HEK293T (cell line): ENCODE results near the gene PARP8.

Experiments
- CTCF ChIA-PET: fragments of 350-600 bp; formaldehyde crosslinking; extraction: SDS; loops from one replicate; lab custom pipeline; 2021; ENCODE audit warnings: antibody characterized with exemption, inconsistent platforms; lab: Yijun Ruan, JAX
- POLR2A ChIA-PET: fragments of 350-600 bp; formaldehyde crosslinking; extraction: SDS; loops from one replicate; lab custom pipeline; 2020; ENCODE audit warnings: antibody characterized with exemption, inconsistent platforms; lab: Yijun Ruan, JAX
- DNase-seq: peaks from one replicate; pipeline ENCODE4 v3.0.0; 2012; ENCODE audit warnings: mixed read lengths; ENCODE audit errors: extremely low spot score
- ARNT ChIP-seq: fragments of 450-650 bp; IDR thresholded peaks from 2 replicates; pipeline ENCODE4 v1.6.1; 2017; ENCODE audit warnings: mild to moderate bottlenecking
- BHLHE40 ChIP-seq: fragments of 450-650 bp; IDR thresholded peaks from 2 replicates; pipeline ENCODE4 v1.6.1; 2016; ENCODE audit warnings: mild to moderate bottlenecking, moderate library complexity, borderline replicate concordance
- CTBP1 ChIP-seq: fragments of 450-650 bp; IDR thresholded peaks from 2 replicates; pipeline ENCODE4 v1.6.1; 2016; ENCODE audit warnings: borderline replicate concordance
- ELF4 ChIP-seq: fragments of 450-650 bp; IDR thresholded peaks from 2 replicates; pipeline ENCODE4 v1.6.1; 2017; ENCODE audit warnings: antibody characterized with exemption
- FOXA1 ChIP-seq: fragments of 450-650 bp; IDR thresholded peaks from 2 replicates; pipeline ENCODE4 v1.6.1; 2016; ENCODE audit warnings: mild to moderate bottlenecking
- FOXK2 ChIP-seq: fragments of 450-650 bp; IDR thresholded peaks from 2 replicates; pipeline ENCODE4 v1.6.1; 2016; ENCODE audit warnings: mild to moderate bottlenecking
- FOXM1 ChIP-seq: fragments of 450-650 bp; IDR thresholded peaks from 2 replicates; pipeline ENCODE4 v1.6.1; 2017; ENCODE audit warnings: mild to moderate bottlenecking, borderline replicate concordance
- HDGF ChIP-seq: fragments of 450-650 bp; IDR thresholded peaks from 2 replicates; pipeline ENCODE4 v1.6.1; 2017; ENCODE audit warnings: antibody characterized with exemption, borderline replicate concordance
- L3MBTL2 ChIP-seq: fragments of 450-650 bp; conservative IDR thresholded peaks from 2 replicates; pipeline ENCODE4 v1.6.1; 2016; ENCODE audit warnings: mild to moderate bottlenecking
- LEF1 ChIP-seq: fragments of 450-650 bp; IDR thresholded peaks from 2 replicates; pipeline ENCODE4 v1.6.1; 2017; ENCODE audit warnings: mild to moderate bottlenecking, borderline replicate concordance
- NFRKB ChIP-seq: fragments of 450-650 bp; IDR thresholded peaks from 2 replicates; pipeline ENCODE4 v1.6.1; 2016; ENCODE audit warnings: mild to moderate bottlenecking, moderate library complexity
- SP1 ChIP-seq: fragments of 450-650 bp; IDR thresholded peaks from 2 replicates; pipeline ENCODE4 v1.6.1; 2017
- SUZ12 ChIP-seq: fragments of 450-650 bp; IDR thresholded peaks from 2 replicates; pipeline ENCODE4 v1.6.1; 2016; ENCODE audit warnings: mild to moderate bottlenecking
- TARDBP ChIP-seq: fragments of 450-650 bp; IDR thresholded peaks from 2 replicates; pipeline ENCODE4 v1.6.1; 2016
- ZNF384 ChIP-seq: fragments of 450-650 bp; IDR thresholded peaks from 2 replicates; pipeline ENCODE4 v1.6.1; 2016
- TF ChIP-seq, protein P1 (sequence below): fragments of 450-650 bp; IDR thresholded peaks from 2 replicates; pipeline ENCODE4 v1.6.1; 2016

The PARP8 gene

DNA sequence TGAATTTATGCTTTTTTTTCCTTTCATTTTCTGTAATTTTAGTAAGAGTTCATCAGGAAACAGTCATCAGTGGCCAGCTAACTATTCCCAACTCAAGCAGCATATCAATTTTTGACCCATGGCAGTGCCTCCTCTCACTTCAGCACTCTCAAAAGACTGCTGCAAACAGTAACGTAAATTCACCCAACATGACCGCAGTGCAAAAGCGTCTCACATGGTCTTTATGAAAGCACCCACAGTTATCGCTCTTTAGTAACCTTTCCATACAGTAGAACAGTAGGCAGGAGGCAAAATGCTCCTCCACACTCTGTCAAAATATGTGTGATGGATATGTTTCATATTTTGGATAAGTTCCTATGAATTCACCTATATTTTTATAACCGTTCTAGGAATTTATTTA is 48.6 kb downstream of the PARP8 start:
- TF ChIP-seq FOXM1 (no peak), FOXA1 (no peak), SP1 (no peak), NFRKB (no peak), FOXK2 (no peak), HDGF (no peak), ELF4 (no peak), CTBP1 (no peak), BHLHE40 (no peak), L3MBTL2 (no peak)
- TF ChIP-seq, protein P1, sequence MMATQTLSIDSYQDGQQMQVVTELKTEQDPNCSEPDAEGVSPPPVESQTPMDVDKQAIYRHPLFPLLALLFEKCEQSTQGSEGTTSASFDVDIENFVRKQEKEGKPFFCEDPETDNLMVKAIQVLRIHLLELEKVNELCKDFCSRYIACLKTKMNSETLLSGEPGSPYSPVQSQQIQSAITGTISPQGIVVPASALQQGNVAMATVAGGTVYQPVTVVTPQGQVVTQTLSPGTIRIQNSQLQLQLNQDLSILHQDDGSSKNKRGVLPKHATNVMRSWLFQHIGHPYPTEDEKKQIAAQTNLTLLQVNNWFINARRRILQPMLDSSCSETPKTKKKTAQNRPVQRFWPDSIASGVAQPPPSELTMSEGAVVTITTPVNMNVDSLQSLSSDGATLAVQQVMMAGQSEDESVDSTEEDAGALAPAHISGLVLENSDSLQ, result no peak
- no peak for DNase-seq
- POLR2A ChIA-PET, result no interaction called here
- CTCF ChIA-PET, result no interaction called here

DNA sequence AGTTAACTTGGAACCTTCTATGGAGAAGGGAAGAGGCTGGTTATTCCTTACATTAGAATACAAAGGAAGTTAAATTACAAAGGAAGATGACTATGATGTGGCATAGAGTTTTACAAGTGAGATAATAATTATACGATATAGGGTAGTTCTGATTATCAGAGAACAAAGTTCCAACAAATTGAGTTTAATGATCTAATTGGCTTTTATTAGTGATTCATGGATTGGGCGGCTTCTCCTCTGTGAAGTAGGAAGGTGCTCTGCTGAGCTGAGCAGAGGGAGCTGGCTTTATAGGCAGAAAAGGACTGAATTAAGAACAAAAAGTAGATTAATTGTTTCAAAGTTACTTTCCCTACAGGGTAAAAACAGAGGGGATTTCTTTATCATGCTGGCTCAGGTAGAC is 49.7 kb downstream of the PARP8 start:
- CTCF ChIA-PET, result no interaction called here
- TF ChIP-seq SP1, result no peak
- no peak for TF ChIP-seq FOXK2
- no peak for DNase-seq
- POLR2A ChIA-PET, result no interaction called here

GRCh38 chr5:50717651-50718050 is 51.2 kb downstream of the PARP8 start:
- CTCF ChIA-PET, result no interaction called here
- TF ChIP-seq NFRKB, result no peak
- no peak for TF ChIP-seq BHLHE40
- TF ChIP-seq ARNT, result no peak
- TF ChIP-seq, protein P1, result no peak
- TF ChIP-seq ZNF384, result no peak
- no peak for TF ChIP-seq SP1
- TF ChIP-seq CTBP1, result no peak
- POLR2A ChIA-PET, result no interaction called here
- no peak for DNase-seq

- ChIA-PET POLR2A (no interaction called here), CTCF (no interaction called here)
- no peak for DNase-seq
- TF ChIP-seq FOXK2, result no peak
- no peak for TF ChIP-seq FOXM1
- TF ChIP-seq, protein P1, result no peak
- no peak for TF ChIP-seq BHLHE40
- TF ChIP-seq LEF1, result no peak
- no peak for TF ChIP-seq SUZ12
- TF ChIP-seq ARNT, result no peak
- no peak for TF ChIP-seq TARDBP
- no peak for TF ChIP-seq HDGF
- TF ChIP-seq CTBP1, result no peak
- no peak for TF ChIP-seq ZNF384
- TF ChIP-seq SP1, result no peak
- no peak for TF ChIP-seq NFRKB
- no peak for TF ChIP-seq L3MBTL2
- no peak for TF ChIP-seq FOXA1
- no peak for TF ChIP-seq ELF4
Measured at GRCh38 chr5:50720061-50720710, 53.7 kb downstream of the PARP8 start.

DNA sequence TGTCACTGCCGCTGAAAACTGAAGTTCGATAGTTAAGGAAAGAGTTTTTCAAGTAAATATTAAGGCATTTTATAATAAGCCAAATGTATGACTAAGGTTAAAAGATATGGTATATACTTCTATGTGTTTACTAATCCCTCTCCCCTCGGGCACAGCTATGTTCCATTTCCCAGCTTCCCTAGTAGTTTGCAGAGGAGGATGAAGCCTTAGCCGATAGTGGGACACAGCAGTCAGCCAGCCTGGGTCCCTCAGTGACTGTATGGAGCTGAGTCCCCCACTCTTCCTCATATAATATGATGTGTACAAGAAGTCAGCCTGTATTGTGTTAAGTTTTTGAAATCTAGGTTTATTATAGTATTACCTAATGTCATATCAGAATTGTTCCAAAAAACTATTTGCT is 55.8 kb downstream of the PARP8 start:
- ChIA-PET POLR2A (no interaction called here), CTCF (no interaction called here)
- no peak for DNase-seq
- TF ChIP-seq L3MBTL2 (no peak), CTBP1 (no peak), HDGF (no peak), SUZ12 (no peak), BHLHE40 (no peak), FOXK2 (no peak), SP1 (no peak), FOXM1 (no peak), ELF4 (no peak), FOXA1 (no peak), ARNT (no peak), ZNF384 (no peak), TARDBP (no peak), LEF1 (no peak)
- TF ChIP-seq, protein P1, result no peak

DNA sequence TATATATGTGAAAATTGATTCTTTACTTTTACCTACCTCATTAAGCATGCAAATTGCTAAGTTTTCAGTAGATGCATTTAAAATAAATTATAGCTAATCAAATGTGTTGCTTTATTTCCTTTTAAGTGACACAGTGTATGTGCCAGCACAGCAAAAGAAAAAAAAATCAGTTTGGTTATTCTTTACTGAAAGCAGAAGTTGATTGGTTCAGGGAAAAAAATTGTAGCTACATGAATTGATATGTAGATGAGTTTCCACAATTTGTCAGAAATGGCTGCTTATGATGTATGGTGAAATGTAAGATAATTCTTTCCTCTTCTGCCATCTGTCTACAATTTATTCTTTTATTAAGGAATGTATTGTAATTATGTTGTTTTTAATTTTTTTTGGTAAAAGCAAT is 57.8 kb downstream of the PARP8 start:
- TF ChIP-seq CTBP1 (no peak), ZNF384 (no peak), ARNT (no peak), BHLHE40 (no peak), FOXA1 (no peak), ELF4 (no peak), NFRKB (no peak), HDGF (no peak), TARDBP (no peak), SUZ12 (no peak), FOXK2 (no peak), L3MBTL2 (no peak), FOXM1 (no peak), LEF1 (no peak), SP1 (no peak)
- TF ChIP-seq, protein P1, result no peak
- no peak for DNase-seq
- POLR2A ChIA-PET, result no interaction called here
- CTCF ChIA-PET, result no interaction called here
